ENCODE results near the gene CD86. TPM values are rescaled to one million over a fixed set of nuclear protein-coding genes. Genes with fewer than 3 reads are reported as not detected.

CD86 gene
- total RNA-seq, 1 experiment from 2014 or later, result not detected

- no peak for DNase-seq (ENCODE audit: low spot score)
Observed at GRCh38 chr3:122060040-122060698, 5.0 kb downstream of the CD86 start.

- no peak for DNase-seq (ENCODE audit: low spot score)
Observed at GRCh38 chr3:122063908-122064307, 8.7 kb downstream of the CD86 start.

GRCh38 chr3:122064326-122064725 is 9.2 kb downstream of the CD86 start:
- no peak for DNase-seq (ENCODE audit: low spot score)

DNA sequence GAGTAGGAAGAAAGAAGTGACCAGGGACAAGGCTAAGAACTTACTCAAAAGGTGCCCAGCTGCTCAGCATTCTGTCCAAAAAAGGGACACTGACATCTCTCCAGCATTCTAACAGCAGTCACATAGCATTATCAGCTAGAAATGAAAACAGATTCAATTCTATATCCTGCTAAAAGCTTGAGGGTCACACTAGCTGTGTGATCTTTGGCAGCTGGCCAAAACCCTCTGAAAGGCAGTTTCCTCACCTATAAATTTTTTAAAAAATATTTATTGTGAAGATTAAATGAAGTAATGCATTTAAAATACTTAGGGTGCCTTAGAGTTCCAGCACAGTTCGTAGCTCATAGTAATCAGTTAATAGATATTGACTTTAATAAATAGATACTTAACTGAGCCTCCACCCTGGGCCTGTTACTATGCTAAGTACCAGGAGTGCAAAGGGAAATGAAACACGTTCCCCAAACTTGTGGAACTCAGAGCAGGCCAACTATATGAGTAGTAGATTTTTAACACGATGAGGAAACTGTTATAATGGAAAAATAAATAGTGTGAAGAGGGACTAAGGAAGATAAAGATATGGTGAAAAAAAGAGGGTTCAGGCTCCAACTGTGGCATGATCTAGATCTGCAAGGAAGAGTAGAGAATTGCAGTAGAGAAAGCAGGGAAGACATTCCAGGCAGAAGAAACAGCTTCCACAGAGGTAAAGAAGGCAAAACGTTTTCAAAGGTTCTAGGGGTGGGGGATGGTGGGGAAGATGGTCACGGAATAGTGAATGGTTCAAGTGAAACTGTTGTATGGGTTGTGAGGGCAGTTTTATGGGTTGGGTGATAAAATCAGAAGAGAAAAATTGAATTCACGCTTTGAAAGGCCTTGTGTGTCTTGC is 11.4 kb downstream of the CD86 start:
- DNase-seq (ENCODE audit: low spot score), result no peak

DNA sequence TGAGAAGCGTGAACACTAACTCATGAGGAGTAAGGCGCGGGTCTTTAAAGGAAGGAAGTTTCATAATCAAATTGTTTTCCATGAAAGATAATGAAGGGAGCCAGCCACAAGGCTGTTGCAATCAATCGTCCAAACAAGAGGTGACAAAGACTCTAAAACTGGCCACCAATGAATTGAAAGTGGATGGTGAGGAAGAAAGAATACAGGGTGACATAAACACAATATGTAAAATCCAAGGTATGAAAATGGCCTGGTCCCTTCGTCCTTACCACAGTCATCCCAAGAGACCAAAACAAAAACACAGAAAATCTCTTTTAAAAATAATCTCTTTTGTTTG is 12.0 kb downstream of the CD86 start:
- DNase-seq (ENCODE audit: low spot score), result no peak

GRCh38 chr3:122067588-122068240 is 12.6 kb downstream of the CD86 start:
- DNase-seq (ENCODE audit: low spot score), result no peak

- no peak for DNase-seq (ENCODE audit: low spot score)
Observed at GRCh38 chr3:122074621-122075265, 19.6 kb downstream of the CD86 start.

GRCh38 chr3:122076491-122077292 is 21.5 kb downstream of the CD86 start:
- DNase-seq (ENCODE audit: low spot score), result no peak

GRCh38 chr3:122077293-122078234 is 22.4 kb downstream of the CD86 start:
- no peak for DNase-seq (ENCODE audit: low spot score)

- DNase-seq (ENCODE audit: low spot score), result no peak
Observed at GRCh38 chr3:122078235-122078935, 23.2 kb downstream of the CD86 start.

DNA sequence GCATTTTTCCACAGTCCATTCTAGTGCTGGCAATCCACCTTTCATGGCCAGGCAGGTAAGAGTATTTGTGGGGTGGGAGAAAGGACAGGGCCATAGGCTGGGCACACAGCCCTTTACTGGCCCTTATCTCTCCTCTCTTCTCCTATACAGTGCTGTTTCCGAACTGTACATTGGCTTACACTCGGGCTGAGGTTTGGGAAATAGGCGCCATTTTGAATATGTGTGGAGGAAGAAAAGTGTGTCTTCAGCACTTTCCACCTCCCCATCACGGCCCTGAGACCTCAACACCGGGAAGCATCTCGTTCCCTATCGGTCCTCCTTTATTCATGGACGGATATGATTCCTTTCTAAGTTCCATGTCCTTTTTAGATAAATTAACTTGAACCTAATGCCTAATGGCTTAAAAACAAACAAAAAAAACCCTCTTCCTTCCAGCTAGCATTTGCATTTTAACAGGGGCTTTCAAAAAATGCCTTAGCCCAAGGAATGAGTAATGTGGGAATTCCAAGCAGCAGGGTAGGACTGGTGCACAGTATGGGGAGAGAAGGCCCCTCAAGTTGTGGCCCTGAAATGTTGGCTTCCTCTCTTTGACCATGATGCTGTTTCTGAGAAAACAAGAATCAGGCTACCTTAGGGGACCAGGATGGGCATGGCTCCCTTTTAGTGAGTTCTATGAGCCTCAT is 24.5 kb downstream of the CD86 start:
- DNase-seq (ENCODE audit: low spot score), result no peak

- no peak for DNase-seq (ENCODE audit: low spot score)
Observed at GRCh38 chr3:122080207-122080587, 25.0 kb downstream of the CD86 start.

DNA sequence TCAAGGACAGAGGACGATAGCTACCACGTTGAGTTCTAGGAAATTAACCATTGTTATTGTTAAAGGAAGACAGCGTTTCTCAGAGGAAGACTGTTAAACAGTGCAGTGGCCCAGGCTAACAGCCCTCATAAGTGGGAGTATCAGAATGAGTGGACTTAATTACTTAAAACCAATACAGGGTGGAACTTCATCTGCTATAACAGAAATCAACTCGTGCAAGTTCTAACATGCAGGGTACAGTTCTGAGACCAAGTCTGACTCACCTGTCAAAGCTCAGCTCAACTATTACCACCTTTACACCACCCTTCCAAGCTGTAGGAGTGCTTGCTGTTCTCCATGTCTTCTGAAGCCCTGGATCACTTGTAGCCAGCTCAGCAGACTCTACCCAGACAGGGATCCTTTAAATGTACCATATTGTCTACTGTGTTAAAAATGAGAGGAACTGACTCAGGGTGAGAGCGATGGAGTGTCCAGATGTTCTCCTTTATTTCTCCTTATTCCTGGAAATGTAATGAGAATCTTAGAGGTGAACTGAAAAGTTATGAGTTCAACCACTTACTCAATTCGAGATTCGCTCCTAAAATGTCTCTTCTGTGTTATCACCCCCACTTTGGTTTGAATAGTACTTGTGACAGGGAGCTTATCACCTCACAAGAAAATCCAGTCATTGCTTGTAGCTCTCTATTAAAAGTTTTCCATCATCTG is 26.5 kb downstream of the CD86 start:
- DNase-seq (ENCODE audit: low spot score), result no peak

GRCh38 chr3:122082357-122082756 is 27.2 kb downstream of the CD86 start:
- DNase-seq (ENCODE audit: low spot score), result no peak

DNA sequence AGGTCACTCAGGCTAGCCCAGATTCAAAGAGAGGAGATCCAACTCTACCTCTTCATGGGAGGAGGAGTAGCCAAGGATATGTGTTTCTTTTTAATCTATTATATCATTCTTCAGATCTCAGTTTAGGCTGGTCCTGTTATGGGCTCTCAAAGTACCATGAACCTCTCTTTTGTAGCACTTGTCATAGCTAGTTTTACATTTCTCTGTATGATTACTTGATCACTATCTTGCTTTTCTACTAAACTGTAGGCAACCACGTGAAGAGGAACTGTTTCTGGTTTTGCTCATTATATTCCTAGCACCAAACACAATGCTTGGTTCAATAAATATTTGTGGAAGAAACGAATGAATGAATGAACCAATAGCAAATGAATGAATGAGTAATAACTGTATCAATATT is 29.6 kb downstream of the CD86 start:
- no peak for DNase-seq (ENCODE audit: low spot score)

DNA sequence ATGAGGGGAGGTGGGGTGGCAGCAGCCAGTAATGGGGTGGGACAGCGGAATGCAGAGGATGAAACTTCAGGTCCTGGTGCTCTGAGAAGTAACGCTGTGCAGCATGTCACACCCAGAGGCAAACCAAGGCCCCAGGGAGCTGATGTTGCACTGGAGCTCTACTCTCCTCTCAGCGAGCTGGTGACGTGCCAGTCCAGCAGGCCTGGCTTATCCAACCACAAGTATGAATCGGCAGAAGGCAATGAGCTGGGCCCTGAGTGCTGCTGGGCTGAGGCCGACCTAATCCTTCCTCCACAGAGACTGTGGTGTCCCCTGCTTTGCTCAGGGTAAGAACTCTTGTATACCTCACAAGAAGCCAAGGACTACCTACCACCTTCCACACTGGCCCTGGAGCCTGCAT is 30.5 kb downstream of the CD86 start:
- DNase-seq (ENCODE audit: low spot score), result no peak

GRCh38 chr3:122088531-122088930 is 33.4 kb downstream of the CD86 start:
- no peak for DNase-seq (ENCODE audit: low spot score)

GRCh38 chr3:122091602-122092295 is 36.6 kb downstream of the CD86 start:
- no peak for DNase-seq (ENCODE audit: low spot score)
